DLD1 (cell line): ENCODE results near the gene SLC7A10.
"Not testable (repeated sequence)": the region's sequence is repeated elsewhere in the genome, so short reads cannot be mapped to it uniquely, and the experiment has no call there.

ENCODE experiments used
- in situ Hi-C: cut with HindIII; loops from 2 replicates; pipeline ENCODE4 v1.10.0; 2017; ENCODE audit warnings: low sequenced_read_pairs

The SLC7A10 gene

GRCh38 chr19:33239223-33239975, 13.7 kb upstream of the SLC7A10 start:
- in situ Hi-C loops: no loop called here

DNA sequence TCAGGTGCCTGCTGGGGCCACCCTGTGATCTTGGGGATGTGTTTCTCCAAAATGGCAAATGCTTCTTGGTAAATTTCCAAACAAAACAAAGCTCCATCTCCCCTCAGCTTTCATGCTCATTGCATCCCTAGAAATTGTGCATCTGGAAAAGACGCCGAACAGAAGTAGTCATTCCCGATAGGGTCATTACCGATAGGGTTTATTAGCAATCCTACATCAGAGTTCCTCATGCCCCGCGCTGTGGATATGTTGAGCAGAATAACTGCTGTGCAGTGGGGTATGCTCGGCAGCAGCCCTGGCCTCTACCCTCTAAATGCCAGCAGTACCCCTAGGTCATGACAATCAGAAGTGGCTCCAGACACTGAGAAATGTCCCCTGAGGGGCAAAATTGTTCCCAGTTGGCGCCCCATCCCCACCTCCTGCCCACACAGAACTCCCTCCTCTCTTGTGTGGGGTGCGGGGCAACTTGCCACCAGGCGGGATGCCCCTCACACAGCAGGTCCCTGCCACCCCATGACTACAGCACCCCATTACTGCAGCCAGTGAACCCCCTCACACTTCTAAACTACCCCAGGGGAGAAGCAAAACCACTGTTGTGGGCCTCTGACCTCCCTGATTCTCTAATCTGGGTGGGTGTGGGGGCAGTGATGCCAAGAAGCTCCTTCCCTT, 13.0 kb upstream of the SLC7A10 start:
- in situ Hi-C loops: no loop called here

GRCh38 chr19:33236696-33237390, 11.2 kb upstream of the SLC7A10 start:
- in situ Hi-C loops: no loop called here

- in situ Hi-C loops: no loop called here
Measured at GRCh38 chr19:33235996-33236350, 10.3 kb upstream of the SLC7A10 start.

GRCh38 chr19:33235269-33235995, 9.8 kb upstream of the SLC7A10 start:
- in situ Hi-C loops: no loop called here

GRCh38 chr19:33234736-33235135, 9.1 kb upstream of the SLC7A10 start:
- in situ Hi-C loops: no loop called here

GRCh38 chr19:33234092-33234491, 8.4 kb upstream of the SLC7A10 start:
- in situ Hi-C loops: no loop called here

- in situ Hi-C loops: no loop called here
Measured at GRCh38 chr19:33233056-33233873, 7.6 kb upstream of the SLC7A10 start.

- in situ Hi-C loops: no loop called here
Measured at GRCh38 chr19:33232656-33233055, 7.0 kb upstream of the SLC7A10 start.

DNA sequence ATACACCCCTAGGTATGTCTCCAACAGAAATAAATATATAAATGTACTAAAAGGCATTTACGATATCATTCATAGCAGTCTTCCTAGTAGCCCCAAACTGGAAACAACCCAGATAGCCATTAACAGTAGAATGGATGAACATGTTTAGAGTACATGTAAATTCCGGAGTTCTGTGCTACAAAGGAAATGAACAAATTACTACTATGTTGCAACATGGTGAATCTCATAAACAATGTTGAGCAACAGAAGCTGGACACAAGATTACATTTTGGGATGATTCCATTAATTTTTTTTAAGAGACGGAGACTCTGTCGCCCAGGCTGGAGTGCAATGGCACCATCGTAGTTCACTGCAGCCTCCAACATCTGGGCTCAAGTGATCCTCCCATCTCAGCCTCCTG, 5.9 kb upstream of the SLC7A10 start:
- in situ Hi-C loops: no loop called here

GRCh38 chr19:33229962-33230361, 4.3 kb upstream of the SLC7A10 start:
- in situ Hi-C loops: no loop called here

- in situ Hi-C loops: no loop called here
Measured at GRCh38 chr19:33227870-33228599, 2.4 kb upstream of the SLC7A10 start.

DNA sequence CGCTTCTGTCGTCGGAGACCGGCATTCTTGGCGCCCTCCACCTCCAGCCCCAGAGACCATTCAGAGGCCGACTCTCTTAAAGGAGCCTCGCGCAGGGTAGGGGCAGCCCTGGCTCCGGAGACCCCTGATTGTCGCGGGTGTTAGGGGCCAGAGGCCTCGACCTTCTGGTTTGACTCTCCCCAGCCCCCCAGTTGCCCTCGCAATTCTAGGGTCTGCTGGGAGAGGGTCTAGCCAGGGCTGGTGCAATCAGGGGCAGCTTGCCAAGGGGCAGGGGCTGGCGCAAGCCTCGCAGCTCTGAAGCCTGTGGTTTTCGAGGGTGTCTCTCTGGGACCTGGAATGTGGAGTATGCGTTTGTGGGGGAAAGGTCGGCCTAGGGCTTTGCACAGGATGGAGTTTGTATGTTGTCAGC, 1.6 kb upstream of the SLC7A10 start:
- in situ Hi-C loops: no loop called here

- in situ Hi-C loops: no loop called here
Measured at GRCh38 chr19:33226550-33227241, 1.0 kb upstream of the SLC7A10 start.

GRCh38 chr19:33224694-33225457, 774 bp downstream of the SLC7A10 start:
- in situ Hi-C loops: no loop called here

DNA sequence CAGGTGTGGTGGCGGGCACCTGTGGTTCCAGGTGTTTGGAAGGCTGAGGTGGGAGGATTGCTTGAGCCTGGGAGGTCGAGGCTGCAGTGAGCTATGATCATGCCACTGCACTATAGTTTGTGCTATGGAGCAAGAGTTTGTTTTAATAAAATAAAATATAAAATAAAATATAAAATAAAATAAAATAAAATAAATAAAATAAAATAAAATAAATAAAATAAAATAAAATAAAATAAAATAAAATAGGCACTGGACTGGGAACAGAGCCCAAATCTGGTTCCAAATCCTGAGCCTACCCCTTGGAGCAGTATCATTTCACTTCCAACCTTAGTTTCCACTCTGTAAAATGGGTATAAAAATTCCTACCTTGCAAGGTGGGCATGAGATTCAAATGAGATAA, 3.4 kb downstream of the SLC7A10 start:
- in situ Hi-C loops: not testable (repeated sequence)

- in situ Hi-C loops: no loop called here
Measured at GRCh38 chr19:33221638-33222037, 4.0 kb downstream of the SLC7A10 start.

- in situ Hi-C loops: no loop called here
Measured at GRCh38 chr19:33220735-33221134, 4.9 kb downstream of the SLC7A10 start.

DNA sequence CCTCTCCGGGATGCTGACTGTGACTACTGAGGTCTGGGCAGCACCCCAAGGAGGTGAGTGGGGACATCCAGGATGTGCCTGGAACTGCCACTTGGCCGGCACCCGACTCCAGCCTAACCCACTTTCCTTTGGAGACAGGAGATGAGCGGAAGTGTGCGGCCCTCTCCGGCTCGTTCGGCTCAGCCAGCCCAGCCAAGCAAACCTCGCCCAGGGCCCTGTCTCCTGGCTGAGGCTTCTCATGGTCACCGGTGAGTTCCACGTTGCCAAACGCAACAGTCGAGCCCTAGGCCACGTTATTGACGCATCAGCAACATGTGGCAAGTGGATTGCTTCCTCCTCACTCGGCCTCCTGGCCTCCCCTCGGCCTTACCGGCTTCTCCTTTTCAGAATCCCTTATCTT, 5.5 kb downstream of the SLC7A10 start:
- in situ Hi-C loops: no loop called here
